Stimulated activated CD4-positive, alpha-beta T cell treated with anti-CD3 and anti-CD28 coated beads, Interleukin-4, amount 100 ng/mL, for 24 hours (primary cell): ENCODE results near the gene OLFM4.
"Not testable (repeated sequence)": the region's sequence is repeated elsewhere in the genome, so short reads cannot be mapped to it uniquely, and the experiment has no call there.

Experiments
- DNase-seq: peaks from one replicate; pipeline ENCODE4 v3.0.0-alpha.2; 2020

The OLFM4 gene

DNA sequence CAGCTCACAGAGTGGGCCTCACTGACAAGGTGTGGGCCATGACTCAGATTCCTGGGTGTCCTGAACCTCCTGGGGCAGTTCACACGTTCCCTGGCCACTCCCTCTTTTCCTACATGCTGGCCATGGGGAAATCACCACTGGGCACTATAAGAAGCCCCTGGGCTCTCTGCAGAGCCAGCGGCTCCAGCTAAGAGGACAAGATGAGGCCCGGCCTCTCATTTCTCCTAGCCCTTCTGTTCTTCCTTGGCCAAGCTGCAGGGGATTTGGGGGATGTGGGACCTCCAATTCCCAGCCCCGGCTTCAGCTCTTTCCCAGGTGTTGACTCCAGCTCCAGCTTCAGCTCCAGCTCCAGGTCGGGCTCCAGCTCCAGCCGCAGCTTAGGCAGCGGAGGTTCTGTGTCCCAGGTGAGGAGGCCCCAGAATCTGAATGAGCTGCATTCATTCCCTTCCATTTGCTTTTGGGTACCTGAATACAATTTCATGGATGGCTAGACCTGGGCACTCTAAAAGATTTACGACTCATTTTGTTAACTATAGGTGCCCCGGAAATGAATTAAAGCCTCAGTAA, at the start of gene OLFM4:
Gene OLFM4, plus strand, starts transcription at position 177 of the 567 bp plus-strand sequence. Its CDS starts 24 bp downstream, at position 201.
- no peak for DNase-seq

DNA sequence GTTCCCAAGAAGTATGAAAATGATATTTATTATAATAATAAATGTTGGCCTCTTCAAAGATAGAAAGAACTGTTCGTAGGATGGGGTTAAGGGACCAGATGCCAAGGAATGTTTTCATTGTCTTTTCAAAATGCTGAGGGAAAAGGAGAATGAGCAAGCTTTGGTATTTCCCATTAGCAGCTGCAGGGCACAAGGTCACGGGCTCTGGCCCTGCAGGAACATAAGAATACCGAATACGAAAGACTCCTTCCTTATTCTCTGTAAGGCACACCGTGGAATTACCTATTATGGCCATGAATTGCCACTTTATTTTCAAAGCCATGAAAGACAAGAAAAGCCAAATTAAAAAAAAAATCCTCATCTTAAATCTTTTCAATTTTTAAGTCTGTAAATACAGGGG, 49.6 kb upstream of the OLFM4 start:
- DNase-seq = no peak

- DNase-seq = no peak
Measured at GRCh38 chr13:52980695-52981094, 47.9 kb upstream of the OLFM4 start.

- no peak for DNase-seq
Measured at GRCh38 chr13:52983836-52984235, 44.8 kb upstream of the OLFM4 start.

GRCh38 chr13:52984881-52985363, 43.7 kb upstream of the OLFM4 start:
- no peak for DNase-seq

DNA sequence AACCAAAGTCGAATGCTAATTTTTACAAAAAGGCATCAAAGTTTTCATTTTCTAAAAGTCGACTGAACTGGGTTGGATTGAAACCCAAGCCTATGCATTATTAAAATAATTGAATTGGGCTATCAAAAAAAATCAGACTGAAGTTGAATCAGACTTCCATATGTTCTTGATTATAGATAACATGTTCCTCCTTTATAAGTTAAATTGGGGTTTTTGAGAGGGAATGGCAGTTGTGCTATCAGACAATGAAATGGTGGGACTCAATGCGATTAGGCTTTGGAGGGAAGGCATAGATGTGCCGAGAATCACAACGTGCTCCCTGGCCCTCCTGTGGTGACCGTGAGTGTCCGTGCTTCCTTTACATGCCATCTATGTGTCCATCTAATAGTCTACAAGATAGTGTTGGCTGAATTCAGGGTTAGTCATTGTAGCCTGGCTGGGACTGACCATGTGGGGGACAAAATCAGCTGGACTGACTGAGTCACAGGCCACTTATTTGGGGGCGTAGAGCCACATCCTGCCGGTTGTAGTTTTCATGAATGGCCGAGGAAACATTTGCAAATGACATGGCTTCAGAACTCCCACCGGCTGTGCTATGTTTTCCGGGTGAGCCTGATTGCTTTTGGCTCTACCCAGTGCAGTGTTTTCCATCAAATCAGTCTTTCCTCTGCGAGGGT, 37.1 kb upstream of the OLFM4 start:
- DNase-seq = no peak

- no peak for DNase-seq
Measured at GRCh38 chr13:52992110-52992509, 36.5 kb upstream of the OLFM4 start.

GRCh38 chr13:52994051-52994450, 34.6 kb upstream of the OLFM4 start:
- DNase-seq = no peak

- no peak for DNase-seq
Measured at GRCh38 chr13:52994865-52995264, 33.7 kb upstream of the OLFM4 start.

- DNase-seq = no peak
Measured at GRCh38 chr13:52995946-52996345, 32.7 kb upstream of the OLFM4 start.

GRCh38 chr13:52997951-52998876, 30.4 kb upstream of the OLFM4 start:
- DNase-seq = no peak

GRCh38 chr13:52999093-52999696, 29.4 kb upstream of the OLFM4 start:
- DNase-seq = no peak

DNA sequence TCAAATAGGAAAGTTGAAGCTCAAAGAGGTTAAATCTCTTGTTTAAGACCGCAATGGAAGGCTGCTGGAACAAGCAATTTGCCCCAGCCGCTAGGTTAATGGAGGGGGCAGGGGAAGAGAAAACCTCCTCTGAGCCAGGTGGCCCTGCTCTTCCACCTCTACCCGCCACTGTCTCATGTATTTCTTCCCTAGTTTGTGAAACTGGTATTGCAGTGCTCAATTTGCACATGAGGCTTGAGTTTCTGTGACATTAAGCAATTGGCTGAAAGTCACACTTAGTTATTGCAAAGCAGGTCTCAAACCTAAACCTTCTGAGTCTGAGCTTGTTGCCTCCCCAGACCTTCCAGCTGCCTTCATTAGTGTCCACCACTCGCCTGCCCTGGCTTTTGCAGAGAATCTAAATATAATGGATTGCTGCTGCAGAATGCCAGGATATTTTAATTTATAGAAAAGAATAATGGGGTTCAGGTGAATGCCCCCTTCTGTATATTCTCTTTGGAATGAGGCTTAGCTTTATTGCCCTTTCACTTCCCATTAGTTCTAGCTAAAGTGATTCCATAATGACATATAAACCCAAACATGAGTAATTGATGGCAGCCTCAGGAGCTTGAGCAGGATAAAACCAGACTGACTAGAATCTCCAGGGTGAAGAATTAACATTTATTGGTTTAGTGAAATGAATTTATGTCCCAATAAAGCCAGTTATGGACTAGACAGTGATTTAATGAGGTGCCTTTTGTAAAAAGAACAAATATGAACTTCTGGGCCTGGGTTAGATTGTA, 27.0 kb upstream of the OLFM4 start:
- no peak for DNase-seq

DNA sequence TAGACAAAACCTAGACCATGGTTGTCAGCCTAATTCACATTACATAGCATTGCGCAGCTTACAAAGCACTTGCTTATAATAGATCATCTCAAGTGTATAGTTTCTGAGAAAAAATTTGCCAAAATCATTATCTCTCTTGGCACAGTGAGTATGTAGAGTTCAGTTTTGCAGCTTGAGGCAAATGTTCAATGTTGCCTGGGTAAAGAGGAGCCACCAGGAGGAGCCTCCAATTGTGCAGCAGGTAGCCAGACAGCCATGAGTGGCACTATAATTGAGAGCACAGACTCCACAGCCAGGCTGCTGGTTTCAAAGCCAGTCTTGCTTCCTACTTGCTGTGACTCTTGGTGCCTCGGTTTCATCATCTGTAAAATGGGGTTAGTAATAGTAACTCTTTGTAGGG, 24.0 kb upstream of the OLFM4 start:
- DNase-seq = no peak

GRCh38 chr13:53005626-53006025, 23.0 kb upstream of the OLFM4 start:
- no peak for DNase-seq

GRCh38 chr13:53007872-53008271, 20.7 kb upstream of the OLFM4 start:
- DNase-seq = no peak

DNA sequence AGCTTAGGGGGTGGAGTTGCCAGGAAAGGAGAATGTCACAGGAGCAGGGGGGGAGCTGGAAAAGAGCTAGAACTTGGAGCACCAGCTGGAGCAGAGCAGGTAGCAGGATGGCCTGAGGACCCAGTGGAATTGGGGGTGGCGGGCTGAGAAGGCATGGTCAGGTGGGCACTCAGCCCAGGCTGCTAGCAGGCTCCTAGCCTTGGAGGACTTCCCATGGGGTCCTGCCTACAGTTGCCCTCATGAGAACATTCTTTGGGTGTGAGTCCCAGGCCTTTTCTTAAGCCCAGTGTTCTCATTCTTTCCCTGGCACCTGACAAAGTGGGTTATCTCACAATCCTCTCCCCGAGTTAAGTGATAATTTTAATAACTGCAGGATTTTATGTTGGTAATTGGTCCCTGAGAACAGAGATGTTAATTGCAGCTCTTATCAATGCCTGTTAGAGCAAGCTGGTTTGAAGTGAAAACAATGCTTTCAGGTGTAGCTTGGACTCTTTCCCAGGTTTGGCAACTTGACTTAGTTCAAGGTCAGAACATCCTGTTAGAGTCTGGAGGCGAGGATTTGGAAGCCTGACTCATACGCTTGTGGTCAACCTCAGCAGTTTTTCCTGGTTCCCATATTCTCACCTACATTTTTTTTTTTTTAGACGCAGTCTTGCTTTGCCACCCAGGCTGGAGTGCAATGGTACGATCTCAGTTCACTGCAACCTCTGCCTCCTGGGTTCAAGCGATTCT, 18.1 kb upstream of the OLFM4 start:
- DNase-seq = no peak

GRCh38 chr13:53012707-53013106, 15.9 kb upstream of the OLFM4 start:
- no peak for DNase-seq

DNA sequence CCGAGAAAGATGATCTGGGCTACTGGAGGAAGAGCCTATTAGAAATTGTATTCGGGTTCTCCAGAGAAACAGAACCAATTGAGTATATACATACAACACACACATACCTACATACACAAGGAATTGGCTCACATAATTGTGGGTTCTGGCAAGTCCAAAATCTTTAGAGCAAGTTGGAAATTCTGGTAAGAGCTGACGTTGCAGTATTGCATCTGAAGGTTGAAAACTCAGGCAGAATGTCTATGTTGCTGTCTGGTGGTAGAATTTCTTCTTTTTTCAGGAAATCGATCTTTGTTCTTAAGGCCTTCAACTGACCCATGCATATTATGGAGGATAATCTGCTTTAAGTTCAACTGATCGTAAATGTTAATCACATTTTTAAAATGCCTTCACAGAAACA, 15.5 kb upstream of the OLFM4 start:
- DNase-seq = no peak

GRCh38 chr13:53014018-53014417, 14.6 kb upstream of the OLFM4 start:
- not testable (repeated sequence) for DNase-seq
